IMR-90 (cell line): ENCODE results near the gene ALG8. TPM values are rescaled to one million over a fixed set of nuclear protein-coding genes. Genes with fewer than 3 reads are reported as not detected.

Experiments
- FOS ChIP-seq: fragments of 150-350 bp; IDR thresholded peaks from 2 replicates; pipeline ENCODE4 v1.6.1; 2016; ENCODE audit warnings: low read depth, low read length
- MAZ ChIP-seq: IDR thresholded peaks from 2 replicates; pipeline ENCODE4 v1.6.1; 2012; ENCODE audit warnings: low read depth, mild to moderate bottlenecking, low read length, improper control_type of control experiment, moderate library complexity, borderline replicate concordance
- RFX5 ChIP-seq: IDR thresholded peaks from 2 replicates; pipeline ENCODE4 v1.8.0; 2012; ENCODE audit warnings: low read depth, mild to moderate bottlenecking, low read length, moderate library complexity
- polyA plus RNA-seq, 3 experiments: library from polyadenylated mRNA; depleted of rRNA; stranded (reverse); fragments of >200 nt; gene quantifications; 2 replicates each; pipeline ENCODE4 v1.2.3, GENCODE V29; 2012; ENCODE audit warnings: low replicate concordance in 1 of 3
- total RNA-seq: library from RNA; depleted of rRNA; stranded (reverse); fragments of >200 nt; gene quantifications from 2 replicates; pipeline ENCODE4 v1.2.3, GENCODE V29; 2012

Gene ALG8
- total and polyA plus RNA-seq, 2 of the 4 experiments (the other 2 are of a cell fraction), result 27.8 to 31.8 TPM

- TF ChIP-seq RFX5 (no peak), FOS (no peak), MAZ (peak; percentile 57; the same call in 1 of the 2 replicates)
These were observed 60.0 kb downstream of the ALG8 start, which contains the start of gene NDUFC2 (continued) for GRCh38 chr11:78079232-78080083.
